ENCODE results near the gene UQCC3. TPM values are rescaled to one million over a fixed set of nuclear protein-coding genes. Genes with fewer than 3 reads are reported as not detected.
A peak's percentile ranks its signal among the peaks of the same experiment; 100 is the strongest.

Gene UQCC3
- total and polyA plus RNA-seq, 2 of the 13 experiments (the other 11 are each of a cell fraction or from before 2014, with no cell fraction given), result 7.7 to 16.0 TPM

DNA sequence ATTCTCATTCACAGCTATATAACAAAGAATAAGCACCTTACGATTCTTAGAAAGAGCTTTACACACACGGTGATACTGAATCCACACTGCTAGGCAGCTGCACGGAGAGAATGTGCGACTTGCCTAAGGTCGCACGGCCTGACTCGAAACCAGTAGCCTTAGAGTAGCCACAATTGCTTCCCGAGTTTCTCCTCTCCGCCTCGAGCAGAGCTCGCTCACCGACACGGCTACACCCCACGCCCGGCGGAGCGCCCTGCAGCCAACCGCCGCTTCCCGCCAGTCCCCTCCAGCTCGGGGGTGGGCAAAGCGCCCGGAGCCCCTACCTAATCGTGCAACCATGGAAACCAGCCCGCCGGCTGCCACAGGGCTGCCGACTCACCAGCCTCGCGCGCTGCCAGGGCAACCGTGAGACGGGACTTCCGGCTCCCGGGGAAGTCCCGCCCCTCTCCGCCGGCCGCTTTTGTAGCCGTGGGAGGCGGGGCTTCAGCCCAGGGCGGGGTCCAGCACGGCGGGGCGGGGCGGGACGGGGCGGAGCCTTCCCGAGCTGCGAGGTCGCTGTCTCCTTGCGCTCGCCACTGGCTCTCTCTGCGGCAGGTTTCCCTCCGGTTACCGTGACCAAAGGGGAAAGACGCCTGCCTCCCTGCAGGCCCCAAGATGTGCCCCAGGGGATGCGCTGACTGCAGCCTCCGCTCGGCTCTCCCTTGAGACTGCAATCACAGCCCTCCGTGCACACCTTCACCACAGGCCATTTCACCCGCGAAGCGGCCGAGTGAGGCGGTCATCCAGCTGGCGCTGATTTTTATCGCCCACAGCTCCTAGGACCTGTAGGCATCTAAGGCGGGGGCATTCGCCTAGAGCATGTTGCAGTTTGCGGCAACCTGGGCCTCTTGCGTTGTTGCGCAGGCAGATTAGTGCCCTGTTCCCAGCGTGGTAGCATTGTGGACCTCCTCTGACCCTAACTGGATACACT is 34.7 kb downstream of the UQCC3 start (continued):
- TF ChIP-seq NFRKB (IDR thresholded peaks at IDR 0.05) (no peak), IKZF1 (IDR thresholded peaks at IDR 0.05) (no peak), JUN (CRISPR knock-in tag; IDR thresholded peaks at IDR 0.05) (no peak), BRD4 (CRISPR knock-in tag; IDR thresholded peaks at IDR 0.05) (no peak), EZH2 (conservative IDR thresholded peaks at IDR 0.05; ENCODE audit: low read depth, low read length) (no peak), ZNF224 (CRISPR knock-in tag; IDR thresholded peaks at IDR 0.05) (no peak), ZFP37 (CRISPR knock-in tag; IDR thresholded peaks at IDR 0.05; ENCODE audit: borderline replicate concordance) (no peak), ZNF660 (CRISPR knock-in tag; IDR thresholded peaks at IDR 0.05; ENCODE audit: borderline replicate concordance, low read depth) (no peak), TOE1 (CRISPR knock-in tag; IDR thresholded peaks at IDR 0.05) (no peak), ZSCAN31 (CRISPR knock-in tag; IDR thresholded peaks at IDR 0.05; ENCODE audit: low read depth) (0 out of 2 replicates have a peak, but pooled peaks have one; percentile 46), SUZ12 (IDR thresholded peaks at IDR 0.05; ENCODE audit: low read depth, low read length) (no peak), FOXK1 (CRISPR knock-in tag; IDR thresholded peaks at IDR 0.05; ENCODE audit: borderline replicate concordance, low read depth) (no peak)
- TF ChIP-seq, protein P1, sequence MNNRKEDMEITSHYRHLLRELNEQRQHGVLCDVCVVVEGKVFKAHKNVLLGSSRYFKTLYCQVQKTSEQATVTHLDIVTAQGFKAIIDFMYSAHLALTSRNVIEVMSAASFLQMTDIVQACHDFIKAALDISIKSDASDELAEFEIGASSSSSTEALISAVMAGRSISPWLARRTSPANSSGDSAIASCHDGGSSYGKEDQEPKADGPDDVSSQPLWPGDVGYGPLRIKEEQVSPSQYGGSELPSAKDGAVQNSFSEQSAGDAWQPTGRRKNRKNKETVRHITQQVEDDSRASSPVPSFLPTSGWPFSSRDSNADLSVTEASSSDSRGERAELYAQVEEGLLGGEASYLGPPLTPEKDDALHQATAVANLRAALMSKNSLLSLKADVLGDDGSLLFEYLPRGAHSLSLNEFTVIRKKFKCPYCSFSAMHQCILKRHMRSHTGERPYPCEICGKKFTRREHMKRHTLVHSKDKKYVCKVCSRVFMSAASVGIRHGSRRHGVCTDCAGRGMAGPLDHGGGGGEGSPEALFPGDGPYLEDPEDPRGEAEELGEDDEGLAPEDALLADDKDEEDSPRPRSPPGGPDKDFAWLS (CRISPR knock-in tag; IDR thresholded peaks at IDR 0.05; ENCODE audit: borderline replicate concordance), result no peak
- TF ChIP-seq, protein P2, sequence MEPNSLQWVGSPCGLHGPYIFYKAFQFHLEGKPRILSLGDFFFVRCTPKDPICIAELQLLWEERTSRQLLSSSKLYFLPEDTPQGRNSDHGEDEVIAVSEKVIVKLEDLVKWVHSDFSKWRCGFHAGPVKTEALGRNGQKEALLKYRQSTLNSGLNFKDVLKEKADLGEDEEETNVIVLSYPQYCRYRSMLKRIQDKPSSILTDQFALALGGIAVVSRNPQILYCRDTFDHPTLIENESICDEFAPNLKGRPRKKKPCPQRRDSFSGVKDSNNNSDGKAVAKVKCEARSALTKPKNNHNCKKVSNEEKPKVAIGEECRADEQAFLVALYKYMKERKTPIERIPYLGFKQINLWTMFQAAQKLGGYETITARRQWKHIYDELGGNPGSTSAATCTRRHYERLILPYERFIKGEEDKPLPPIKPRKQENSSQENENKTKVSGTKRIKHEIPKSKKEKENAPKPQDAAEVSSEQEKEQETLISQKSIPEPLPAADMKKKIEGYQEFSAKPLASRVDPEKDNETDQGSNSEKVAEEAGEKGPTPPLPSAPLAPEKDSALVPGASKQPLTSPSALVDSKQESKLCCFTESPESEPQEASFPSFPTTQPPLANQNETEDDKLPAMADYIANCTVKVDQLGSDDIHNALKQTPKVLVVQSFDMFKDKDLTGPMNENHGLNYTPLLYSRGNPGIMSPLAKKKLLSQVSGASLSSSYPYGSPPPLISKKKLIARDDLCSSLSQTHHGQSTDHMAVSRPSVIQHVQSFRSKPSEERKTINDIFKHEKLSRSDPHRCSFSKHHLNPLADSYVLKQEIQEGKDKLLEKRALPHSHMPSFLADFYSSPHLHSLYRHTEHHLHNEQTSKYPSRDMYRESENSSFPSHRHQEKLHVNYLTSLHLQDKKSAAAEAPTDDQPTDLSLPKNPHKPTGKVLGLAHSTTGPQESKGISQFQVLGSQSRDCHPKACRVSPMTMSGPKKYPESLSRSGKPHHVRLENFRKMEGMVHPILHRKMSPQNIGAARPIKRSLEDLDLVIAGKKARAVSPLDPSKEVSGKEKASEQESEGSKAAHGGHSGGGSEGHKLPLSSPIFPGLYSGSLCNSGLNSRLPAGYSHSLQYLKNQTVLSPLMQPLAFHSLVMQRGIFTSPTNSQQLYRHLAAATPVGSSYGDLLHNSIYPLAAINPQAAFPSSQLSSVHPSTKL (CRISPR knock-in tag; IDR thresholded peaks at IDR 0.05), result no peak
- TF ChIP-seq, protein P3, sequence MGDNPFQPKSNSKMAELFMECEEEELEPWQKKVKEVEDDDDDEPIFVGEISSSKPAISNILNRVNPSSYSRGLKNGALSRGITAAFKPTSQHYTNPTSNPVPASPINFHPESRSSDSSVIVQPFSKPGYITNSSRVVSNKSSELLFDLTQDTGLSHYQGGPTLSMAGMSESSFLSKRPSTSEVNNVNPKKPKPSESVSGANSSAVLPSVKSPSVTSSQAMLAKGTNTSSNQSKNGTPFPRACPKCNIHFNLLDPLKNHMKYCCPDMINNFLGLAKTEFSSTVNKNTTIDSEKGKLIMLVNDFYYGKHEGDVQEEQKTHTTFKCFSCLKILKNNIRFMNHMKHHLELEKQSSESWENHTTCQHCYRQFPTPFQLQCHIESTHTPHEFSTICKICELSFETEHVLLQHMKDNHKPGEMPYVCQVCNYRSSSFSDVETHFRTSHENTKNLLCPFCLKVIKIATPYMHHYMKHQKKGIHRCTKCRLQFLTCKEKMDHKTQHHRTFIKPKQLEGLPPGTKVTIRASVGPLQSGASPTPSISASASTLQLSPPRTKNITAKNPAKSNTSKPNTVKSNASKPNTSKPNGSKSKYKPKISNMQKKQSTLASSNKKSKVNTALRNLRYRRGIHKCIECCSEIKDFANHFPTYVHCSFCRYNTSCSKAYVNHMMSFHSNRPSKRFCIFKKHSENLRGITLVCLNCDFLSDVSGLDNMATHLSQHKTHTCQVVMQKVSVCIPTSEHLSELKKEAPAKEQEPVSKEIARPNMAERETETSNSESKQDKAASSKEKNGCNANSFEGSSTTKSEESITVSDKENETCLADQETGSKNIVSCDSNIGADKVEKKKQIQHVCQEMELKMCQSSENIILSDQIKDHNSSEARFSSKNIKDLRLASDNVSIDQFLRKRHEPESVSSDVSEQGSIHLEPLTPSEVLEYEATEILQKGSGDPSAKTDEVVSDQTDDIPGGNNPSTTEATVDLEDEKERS (CRISPR knock-in tag; IDR thresholded peaks at IDR 0.05), result no peak
- TF ChIP-seq, protein P4, sequence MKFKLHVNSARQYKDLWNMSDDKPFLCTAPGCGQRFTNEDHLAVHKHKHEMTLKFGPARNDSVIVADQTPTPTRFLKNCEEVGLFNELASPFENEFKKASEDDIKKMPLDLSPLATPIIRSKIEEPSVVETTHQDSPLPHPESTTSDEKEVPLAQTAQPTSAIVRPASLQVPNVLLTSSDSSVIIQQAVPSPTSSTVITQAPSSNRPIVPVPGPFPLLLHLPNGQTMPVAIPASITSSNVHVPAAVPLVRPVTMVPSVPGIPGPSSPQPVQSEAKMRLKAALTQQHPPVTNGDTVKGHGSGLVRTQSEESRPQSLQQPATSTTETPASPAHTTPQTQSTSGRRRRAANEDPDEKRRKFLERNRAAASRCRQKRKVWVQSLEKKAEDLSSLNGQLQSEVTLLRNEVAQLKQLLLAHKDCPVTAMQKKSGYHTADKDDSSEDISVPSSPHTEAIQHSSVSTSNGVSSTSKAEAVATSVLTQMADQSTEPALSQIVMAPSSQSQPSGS (CRISPR knock-in tag; IDR thresholded peaks at IDR 0.05), result no peak
- TF ChIP-seq, protein P5, sequence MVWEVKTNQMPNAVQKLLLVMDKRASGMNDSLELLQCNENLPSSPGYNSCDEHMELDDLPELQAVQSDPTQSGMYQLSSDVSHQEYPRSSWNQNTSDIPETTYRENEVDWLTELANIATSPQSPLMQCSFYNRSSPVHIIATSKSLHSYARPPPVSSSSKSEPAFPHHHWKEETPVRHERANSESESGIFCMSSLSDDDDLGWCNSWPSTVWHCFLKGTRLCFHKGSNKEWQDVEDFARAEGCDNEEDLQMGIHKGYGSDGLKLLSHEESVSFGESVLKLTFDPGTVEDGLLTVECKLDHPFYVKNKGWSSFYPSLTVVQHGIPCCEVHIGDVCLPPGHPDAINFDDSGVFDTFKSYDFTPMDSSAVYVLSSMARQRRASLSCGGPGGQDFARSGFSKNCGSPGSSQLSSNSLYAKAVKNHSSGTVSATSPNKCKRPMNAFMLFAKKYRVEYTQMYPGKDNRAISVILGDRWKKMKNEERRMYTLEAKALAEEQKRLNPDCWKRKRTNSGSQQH (CRISPR knock-in tag; IDR thresholded peaks at IDR 0.05; ENCODE audit: low read depth), result no peak
